Endothelial cell of umbilical vein (primary cell): ENCODE measurements around the gene PAPPA.

ENCODE experiments used
- CTCF ChIP-seq, 2 donors: IDR thresholded peaks; 1 replicate in 1 of 2; 2 replicates in 1 of 2; pipeline ENCODE4 v1.5.1; 2011; ENCODE audit warnings: low read length in 2 of 2, mild to moderate bottlenecking in 2 of 2, moderate library complexity in 2 of 2, control low read depth in 1 of 2, inconsistent platforms in 1 of 2, low read depth in 1 of 2; ENCODE audit not compliant: insufficient read depth in 1 of 2; ENCODE audit errors: extremely low read depth in 1 of 2
- EZH2 ChIP-seq: IDR thresholded peaks from 2 replicates; pipeline ENCODE4 v1.6.1; 2012; ENCODE audit warnings: borderline replicate concordance, low read depth, mild to moderate bottlenecking, moderate library complexity, low read length, inconsistent platforms; ENCODE audit not compliant: severe bottlenecking
- FOS ChIP-seq: IDR thresholded peaks from 2 replicates; pipeline ENCODE4 v1.6.1; 2011; ENCODE audit warnings: mild to moderate bottlenecking, low read length, moderate library complexity, borderline replicate concordance; ENCODE audit not compliant: insufficient read depth
- GATA2 ChIP-seq: IDR thresholded peaks from 2 replicates; pipeline ENCODE4 v1.7.0; 2011; ENCODE audit warnings: low read depth, mild to moderate bottlenecking, moderate library complexity, mixed read lengths, low read length; ENCODE audit not compliant: insufficient read length, insufficient read depth
- JUN ChIP-seq: IDR thresholded peaks from 2 replicates; pipeline ENCODE4 v1.6.1; 2011; ENCODE audit warnings: borderline replicate concordance, low read depth; ENCODE audit not compliant: insufficient read length, insufficient read depth
- MAX ChIP-seq: IDR thresholded peaks from 2 replicates; pipeline ENCODE4 v1.6.1; 2011; ENCODE audit not compliant: insufficient read depth, insufficient read length
- POLR2A ChIP-seq: IDR thresholded peaks from 2 replicates; pipeline ENCODE4 v1.6.1; 2012; ENCODE audit warnings: low read depth, mild to moderate bottlenecking, control low read depth, low read length
- POLR2AphosphoS5 ChIP-seq: IDR thresholded peaks from 2 replicates; pipeline ENCODE4 v1.6.1; 2012; ENCODE audit warnings: low read depth, mild to moderate bottlenecking, control low read depth, low read length, moderate library complexity; ENCODE audit not compliant: insufficient read depth

- no peak for TF ChIP-seq EZH2
- TF ChIP-seq CTCF (IDR thresholded peaks at IDR 0.05; ENCODE audit: extremely low read depth in 1 of 2, insufficient read depth in 1 of 2, low read depth in 1 of 2, low read length in 2 of 2) = no peak
- no peak for TF ChIP-seq JUN
- TF ChIP-seq POLR2A = no peak
- no peak for TF ChIP-seq GATA2
- no peak for TF ChIP-seq POLR2AphosphoS5
- no peak for TF ChIP-seq FOS
- no peak for TF ChIP-seq MAX
Observed at GRCh38 chr9:116187570-116188170, 34.1 kb downstream of the PAPPA start.
